ENCODE results near the gene CHID1.

- no peak for TF ChIP-seq CTCF (IDR thresholded peaks at IDR 0.05)
- TF ChIP-seq POLR2A (IDR thresholded peaks at IDR 0.05) = no peak
Measured at GRCh38 chr11:921921-922678, 11.5 kb upstream of the CHID1 start.
